Measurements from ENCODE around the gene ELANE. TPM values are rescaled to one million over a fixed set of nuclear protein-coding genes. Genes with fewer than 3 reads are reported as not detected.
"Not testable (repeated sequence)": the region's sequence is repeated elsewhere in the genome, so short reads cannot be mapped to it uniquely, and the experiment has no call there.

Gene ELANE
- total RNA-seq, 1 donor from 2014 or later = 0.67 TPM

DNA sequence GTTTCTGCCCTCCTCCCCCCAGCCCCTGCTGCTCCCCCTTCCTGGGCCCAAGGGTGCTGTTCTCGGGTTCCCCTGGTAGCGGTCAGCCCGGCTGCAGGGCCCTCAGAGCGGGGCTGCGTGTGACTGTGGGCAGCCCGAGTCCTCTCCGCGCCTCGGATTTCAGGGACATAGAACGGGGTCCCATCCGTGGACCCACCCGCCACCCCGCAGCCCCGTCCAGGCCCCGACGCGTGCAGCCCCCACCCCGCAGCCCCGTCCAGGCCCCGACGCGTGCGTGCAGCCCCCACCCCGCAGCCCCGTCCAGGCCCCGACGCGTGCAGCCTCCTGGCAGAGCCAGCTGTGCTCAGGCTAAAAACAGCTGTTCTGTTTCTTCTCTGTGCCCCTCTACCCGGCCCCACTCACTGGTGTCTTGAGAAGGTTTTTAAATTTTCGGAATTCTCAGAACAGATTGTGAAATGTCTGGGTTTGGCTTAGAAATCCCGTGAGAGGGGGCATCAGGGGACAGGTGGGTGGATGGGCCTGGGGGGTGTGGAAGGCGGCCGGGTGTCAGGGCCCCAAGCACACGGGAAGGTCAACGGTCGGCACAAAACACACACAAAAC lies 16.8 kb upstream of the ELANE start:
- no peak for DNase-seq (ENCODE audit: low read depth)
- H3K36me3 ChIP-seq (ENCODE audit: control insufficient read depth, insufficient read depth, low read length) = no peaks in the 10 kb centered on the region
- TF ChIP-seq, protein P1, sequence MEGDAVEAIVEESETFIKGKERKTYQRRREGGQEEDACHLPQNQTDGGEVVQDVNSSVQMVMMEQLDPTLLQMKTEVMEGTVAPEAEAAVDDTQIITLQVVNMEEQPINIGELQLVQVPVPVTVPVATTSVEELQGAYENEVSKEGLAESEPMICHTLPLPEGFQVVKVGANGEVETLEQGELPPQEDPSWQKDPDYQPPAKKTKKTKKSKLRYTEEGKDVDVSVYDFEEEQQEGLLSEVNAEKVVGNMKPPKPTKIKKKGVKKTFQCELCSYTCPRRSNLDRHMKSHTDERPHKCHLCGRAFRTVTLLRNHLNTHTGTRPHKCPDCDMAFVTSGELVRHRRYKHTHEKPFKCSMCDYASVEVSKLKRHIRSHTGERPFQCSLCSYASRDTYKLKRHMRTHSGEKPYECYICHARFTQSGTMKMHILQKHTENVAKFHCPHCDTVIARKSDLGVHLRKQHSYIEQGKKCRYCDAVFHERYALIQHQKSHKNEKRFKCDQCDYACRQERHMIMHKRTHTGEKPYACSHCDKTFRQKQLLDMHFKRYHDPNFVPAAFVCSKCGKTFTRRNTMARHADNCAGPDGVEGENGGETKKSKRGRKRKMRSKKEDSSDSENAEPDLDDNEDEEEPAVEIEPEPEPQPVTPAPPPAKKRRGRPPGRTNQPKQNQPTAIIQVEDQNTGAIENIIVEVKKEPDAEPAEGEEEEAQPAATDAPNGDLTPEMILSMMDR (IDR thresholded peaks at IDR 0.05; ENCODE audit: insufficient read depth, low read length, poor library complexity, severe bottlenecking) = no peak
- H3K27me3 ChIP-seq (ENCODE audit: control insufficient read depth, insufficient read depth, low read length) = peaks cover 26% of the 10 kb centered on the region
- no peak overlapping the region for H3K4me3 ChIP-seq (ENCODE audit: low read depth, low read length)

DNA sequence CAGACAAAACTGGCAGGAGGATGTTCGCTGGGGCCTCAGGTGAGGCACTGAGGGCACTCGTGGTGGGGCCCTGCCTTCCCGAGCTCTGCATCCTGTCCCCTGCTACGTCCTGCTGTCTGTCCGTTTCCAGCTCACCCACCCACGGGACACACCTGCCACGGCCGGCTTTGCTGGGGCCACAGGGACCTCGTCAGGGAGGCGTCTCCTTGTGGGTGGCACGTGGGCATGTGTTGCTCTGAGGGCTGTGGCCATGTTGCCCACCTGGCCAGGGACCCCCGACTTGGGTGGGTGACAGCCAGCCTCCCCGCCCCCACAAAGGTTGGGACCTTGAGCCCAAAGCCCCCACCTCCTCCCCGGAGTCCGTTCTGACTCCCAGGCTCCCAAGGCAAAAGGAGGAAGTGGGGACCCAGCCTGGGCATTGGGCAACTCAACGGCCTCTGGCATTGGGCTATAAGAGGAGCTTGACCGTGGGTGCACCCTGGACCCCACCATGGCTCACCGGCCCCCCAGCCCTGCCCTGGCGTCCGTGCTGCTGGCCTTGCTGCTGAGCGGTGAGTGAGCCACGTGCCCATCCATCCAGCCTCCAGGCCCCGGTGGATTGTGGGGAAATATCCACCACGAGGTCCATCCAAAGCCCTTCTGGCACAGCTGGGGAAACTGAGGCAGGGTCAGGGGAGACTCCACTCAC lies 11.4 kb upstream of the ELANE start, which contains the start of gene PRTN3:
Gene PRTN3 (plus strand): TSS at position 481 of the 688 bp plus-strand sequence. CDS start 10 bp downstream, at position 491.
- Histone ChIP-seq H3K4me3 (ENCODE audit: low read depth, low read length) (no peak within 1 kb of the TSS), H3K36me3 (ENCODE audit: control insufficient read depth, insufficient read depth, low read length) (no peaks in the 10 kb centered on the region), H3K27me3 (ENCODE audit: control insufficient read depth, insufficient read depth, low read length) (peaks cover 29% of the 10 kb centered on the region)
- TF ChIP-seq, protein P1 (IDR thresholded peaks at IDR 0.05; ENCODE audit: insufficient read depth, low read length, poor library complexity, severe bottlenecking) = no peak
- DNase-seq (ENCODE audit: low read depth) = no peak

DNA sequence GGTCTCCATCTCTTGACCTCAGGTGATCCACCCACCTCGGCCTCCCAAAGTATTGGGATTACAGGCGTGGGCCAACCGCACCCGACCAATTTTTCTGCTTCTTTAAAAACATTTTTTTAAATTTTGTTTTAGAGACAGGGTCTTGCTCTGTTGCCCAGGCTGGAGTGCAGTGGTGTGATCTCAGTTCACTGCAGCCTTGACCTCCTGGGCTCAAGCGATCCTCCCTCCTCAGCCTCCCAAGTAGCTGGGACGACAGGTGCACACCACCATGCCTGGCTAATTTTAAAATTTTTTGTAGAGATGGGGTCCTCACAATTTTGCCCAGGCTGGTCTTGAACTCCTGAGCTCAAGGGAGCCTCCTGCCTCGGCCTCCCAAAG lies 9.3 kb upstream of the ELANE start:
- DNase-seq (ENCODE audit: low read depth); H3K4me3 ChIP-seq (ENCODE audit: low read depth, low read length); H3K36me3 ChIP-seq (ENCODE audit: control insufficient read depth, insufficient read depth, low read length): not testable (repeated sequence)
- H3K27me3 ChIP-seq (ENCODE audit: control insufficient read depth, insufficient read depth, low read length) = peaks cover 43% of the 10 kb centered on the region

DNA sequence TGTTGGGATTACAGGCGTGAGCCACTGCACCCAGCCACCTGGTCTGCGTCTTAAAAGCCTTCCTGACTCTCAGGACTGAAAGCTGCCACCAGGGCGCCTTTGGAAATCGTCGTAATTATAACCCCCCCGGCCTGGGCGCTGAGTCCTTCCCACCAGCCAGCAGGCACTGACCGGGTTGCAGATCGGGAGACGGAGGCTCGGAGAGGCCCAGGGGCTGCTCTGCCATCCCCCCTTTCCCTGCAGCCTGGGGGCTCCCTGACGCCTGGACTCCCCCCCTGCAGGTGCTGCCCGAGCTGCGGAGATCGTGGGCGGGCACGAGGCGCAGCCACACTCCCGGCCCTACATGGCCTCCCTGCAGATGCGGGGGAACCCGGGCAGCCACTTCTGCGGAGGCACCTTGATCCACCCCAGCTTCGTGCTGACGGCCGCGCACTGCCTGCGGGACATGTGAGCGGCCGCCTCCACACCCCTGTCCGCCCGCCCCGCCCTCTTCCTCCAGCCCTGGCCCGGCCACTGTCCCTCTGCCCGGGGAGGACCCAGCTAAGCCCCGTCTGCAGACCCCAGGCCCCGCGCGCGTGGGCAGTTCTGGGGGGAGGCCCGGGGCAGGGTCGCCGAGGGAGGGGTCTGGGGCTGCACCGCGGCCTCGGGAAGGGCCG lies 8.8 kb upstream of the ELANE start:
- Histone ChIP-seq H3K4me3 (ENCODE audit: low read depth, low read length) (no peak overlapping the region), H3K27me3 (ENCODE audit: control insufficient read depth, insufficient read depth, low read length) (peaks cover 48% of the 10 kb centered on the region), H3K36me3 (ENCODE audit: control insufficient read depth, insufficient read depth, low read length) (no peaks in the 10 kb centered on the region)
- no peak for DNase-seq (ENCODE audit: low read depth)
- TF ChIP-seq, protein P1 (IDR thresholded peaks at IDR 0.05; ENCODE audit: insufficient read depth, low read length, poor library complexity, severe bottlenecking) = no peak

DNA sequence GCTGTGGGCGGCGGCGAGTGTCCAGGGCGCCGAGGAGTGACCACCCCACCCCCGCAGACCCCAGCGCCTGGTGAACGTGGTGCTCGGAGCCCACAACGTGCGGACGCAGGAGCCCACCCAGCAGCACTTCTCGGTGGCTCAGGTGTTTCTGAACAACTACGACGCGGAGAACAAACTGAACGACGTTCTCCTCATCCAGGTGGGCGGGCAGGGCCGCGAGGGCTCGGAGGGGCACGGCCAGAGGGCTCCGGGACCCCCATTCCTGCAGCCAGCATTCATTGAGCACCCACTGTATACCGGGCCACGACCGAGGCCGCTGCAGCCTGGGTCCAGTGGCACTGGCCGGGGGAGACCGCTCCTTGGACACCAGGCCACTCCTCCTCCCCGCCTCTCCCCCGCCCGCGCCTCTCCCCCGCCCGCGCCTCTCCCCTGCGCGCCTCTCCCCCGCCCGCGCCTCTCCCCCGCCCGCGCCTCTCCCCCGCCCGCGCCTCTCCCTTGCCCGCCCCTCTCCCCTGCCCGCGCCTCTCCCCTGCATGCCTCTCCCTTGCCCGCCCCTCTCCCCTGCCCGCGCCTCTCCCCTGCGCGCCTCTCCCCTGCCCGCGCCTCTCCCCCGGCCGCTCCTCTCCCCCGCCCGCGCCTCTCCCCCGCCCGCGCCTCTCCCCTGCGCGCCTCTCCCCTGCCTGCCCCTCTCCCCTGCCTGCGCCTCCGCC lies 8.1 kb upstream of the ELANE start:
- no peaks in the 10 kb centered on the region for H3K36me3 ChIP-seq (ENCODE audit: control insufficient read depth, insufficient read depth, low read length)
- H3K27me3 ChIP-seq (ENCODE audit: control insufficient read depth, insufficient read depth, low read length) = peaks cover 50% of the 10 kb centered on the region
- H3K4me3 ChIP-seq (ENCODE audit: low read depth, low read length) = no peak overlapping the region
- DNase-seq (ENCODE audit: low read depth) = no peak
- TF ChIP-seq, protein P1 (IDR thresholded peaks at IDR 0.05; ENCODE audit: insufficient read depth, low read length, poor library complexity, severe bottlenecking) = no peak

DNA sequence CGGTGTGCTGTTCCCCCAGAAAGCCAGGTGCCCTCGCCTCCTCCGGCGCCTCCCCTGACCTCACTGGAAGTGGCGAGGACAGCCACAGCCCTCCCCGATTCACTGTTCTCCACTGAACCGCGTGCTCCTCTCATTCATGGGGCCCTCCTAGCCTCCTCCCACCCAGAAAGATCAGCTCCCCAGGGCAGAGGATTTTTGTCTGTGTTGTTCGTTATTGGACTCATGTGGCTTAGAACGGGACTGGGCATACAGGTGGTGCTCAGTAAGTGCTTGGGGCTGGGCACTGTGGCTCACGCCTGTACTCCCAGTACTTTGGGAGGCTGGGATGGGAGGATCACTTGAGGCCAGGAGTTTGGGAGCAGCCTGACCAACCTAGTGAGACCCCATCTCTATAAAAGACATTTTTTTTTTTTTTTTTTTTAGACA lies 7.5 kb upstream of the ELANE start:
- DNase-seq (ENCODE audit: low read depth) = no peak
- TF ChIP-seq, protein P1 (IDR thresholded peaks at IDR 0.05; ENCODE audit: insufficient read depth, low read length, poor library complexity, severe bottlenecking) = no peak
- peaks cover 53% of the 10 kb centered on the region for H3K27me3 ChIP-seq (ENCODE audit: control insufficient read depth, insufficient read depth, low read length)

More for the DNA sequence above, 7.5 kb upstream of the ELANE start:
- no peak overlapping the region for H3K4me3 ChIP-seq (ENCODE audit: low read depth, low read length)
- H3K36me3 ChIP-seq (ENCODE audit: control insufficient read depth, insufficient read depth, low read length) = no peaks in the 10 kb centered on the region

Measured in kidney epithelial cell (primary cell).